ENCODE measurements around the gene KCNK3. TPM values are rescaled to one million over a fixed set of nuclear protein-coding genes. Genes with fewer than 3 reads are reported as not detected.

KCNK3 gene
- total RNA-seq, 3 donors from 2014 or later (not counting 1 experiment from before 2014, with no cell fraction given): not detected

- no peak overlapping the region for H3K4me3 Mint-ChIP-seq
- peaks cover 13% of the 10 kb centered on the region for H3K27me3 ChIP-seq (ENCODE audit: control insufficient read depth, insufficient read depth, low read length)
- H3K9me3 ChIP-seq (ENCODE audit: control insufficient read depth, insufficient read depth, low read length): no peaks in the 10 kb centered on the region
- 93% methylated on average over 4 of the region's 4 CpGs for whole genome bisulfite sequencing (ENCODE audit: insufficient coverage)
- no peak for ATAC-seq
- no peak for DNase-seq
- peaks cover 10 to 14% of the 10 kb centered on the region in 2 donors for H3K4me1 Mint-ChIP-seq
- TF ChIP-seq CTCF (IDR thresholded peaks at IDR 0.05): no peak
- no peaks in the 10 kb centered on the region for H3K36me3 ChIP-seq (ENCODE audit: control insufficient read depth, insufficient read depth, low read length)
- peaks cover 7% of the 10 kb centered on the region for H3K4me1 ChIP-seq (ENCODE audit: control insufficient read depth, insufficient read depth, low read length)
- H3K27ac Mint-ChIP-seq: no peak overlapping the region
- intact Hi-C loops (cut with micrococcal nuclease): no loop called here
- no peaks in the 10 kb centered on the region for H3K9me3 Mint-ChIP-seq
- H3K36me3 Mint-ChIP-seq: no peaks in the 10 kb centered on the region
- H3K27ac ChIP-seq (ENCODE audit: low read length): no peak overlapping the region
- H3K4me3 ChIP-seq (ENCODE audit: low read length): no peak overlapping the region
- H3K27me3 Mint-ChIP-seq (ENCODE audit: low read depth in 2 of 2): peaks cover 31 to 54% of the 10 kb centered on the region in 2 donors
Measured at GRCh38 chr2:26668041-26668440, 24.5 kb upstream of the KCNK3 start.

- peaks cover 10 to 14% of the 10 kb centered on the region in 2 donors for H3K4me1 Mint-ChIP-seq
- H3K36me3 Mint-ChIP-seq: no peaks in the 10 kb centered on the region
- Histone ChIP-seq H3K4me1 (ENCODE audit: control insufficient read depth, insufficient read depth, low read length) (peaks cover 7% of the 10 kb centered on the region), H3K4me3 (ENCODE audit: low read length) (no peak overlapping the region), H3K36me3 (ENCODE audit: control insufficient read depth, insufficient read depth, low read length) (no peaks in the 10 kb centered on the region), H3K9me3 (ENCODE audit: control insufficient read depth, insufficient read depth, low read length) (no peaks in the 10 kb centered on the region), H3K27me3 (ENCODE audit: control insufficient read depth, insufficient read depth, low read length) (peaks cover 13% of the 10 kb centered on the region), H3K27ac (ENCODE audit: low read length) (no peak overlapping the region)
- H3K4me3 Mint-ChIP-seq: no peak overlapping the region
- H3K27ac Mint-ChIP-seq: no peak overlapping the region
- WGBS (ENCODE audit: insufficient coverage): 51% methylated on average over 8 of the region's 8 CpGs
- peaks cover 33 to 55% of the 10 kb centered on the region in 2 donors for H3K27me3 Mint-ChIP-seq (ENCODE audit: low read depth in 2 of 2)
- TF ChIP-seq CTCF (IDR thresholded peaks at IDR 0.05): no peak
- ATAC-seq (no peak), DNase-seq (no peak)
- intact Hi-C loops (cut with micrococcal nuclease): no loop called here
- no peaks in the 10 kb centered on the region for H3K9me3 Mint-ChIP-seq
Measured at GRCh38 chr2:26668856-26669750, 23.4 kb upstream of the KCNK3 start.

GRCh38 chr2:26670171-26670570 lies 22.4 kb upstream of the KCNK3 start:
- Mint-ChIP-seq H3K4me1 (peaks cover 10 to 14% of the 10 kb centered on the region in 2 donors), H3K27ac (no peak overlapping the region), H3K4me3 (no peak overlapping the region), H3K9me3 (no peaks in the 10 kb centered on the region), H3K27me3 (ENCODE audit: low read depth in 2 of 2) (peaks cover 33 to 50% of the 10 kb centered on the region in 2 donors), H3K36me3 (no peaks in the 10 kb centered on the region)
- Histone ChIP-seq H3K4me3 (ENCODE audit: low read length) (no peak overlapping the region), H3K4me1 (ENCODE audit: control insufficient read depth, insufficient read depth, low read length) (peaks cover 7% of the 10 kb centered on the region), H3K27me3 (ENCODE audit: control insufficient read depth, insufficient read depth, low read length) (peaks cover 13% of the 10 kb centered on the region), H3K27ac (ENCODE audit: low read length) (no peak overlapping the region), H3K9me3 (ENCODE audit: control insufficient read depth, insufficient read depth, low read length) (no peaks in the 10 kb centered on the region), H3K36me3 (ENCODE audit: control insufficient read depth, insufficient read depth, low read length) (no peaks in the 10 kb centered on the region)
- ATAC-seq: no peak
- intact Hi-C loops (cut with micrococcal nuclease): no loop called here
- no peak for DNase-seq
- WGBS (ENCODE audit: insufficient coverage): 6% methylated on average over 2 of the region's 3 CpGs
- no peak for TF ChIP-seq CTCF (IDR thresholded peaks at IDR 0.05)
